GM18519 (cell line): Measurements from ENCODE around the gene IL7R.

Source experiments
- ATAC-seq: cut with Tn5 transposase; IDR thresholded peaks from one replicate; pipeline ENCODE4 v1.9.1; 2021; ENCODE audit warnings: mild to moderate bottlenecking, moderate library complexity; ENCODE audit not compliant: unreplicated experiment, low FRiP score

IL7R gene

GRCh38 chr5:35856765-35857351, at the start of gene IL7R:
TSS of gene IL7R (plus strand) at chr5:35856891. CDS start at chr5:35856978, 87 bp downstream.
- ATAC-seq, result no peak

DNA sequence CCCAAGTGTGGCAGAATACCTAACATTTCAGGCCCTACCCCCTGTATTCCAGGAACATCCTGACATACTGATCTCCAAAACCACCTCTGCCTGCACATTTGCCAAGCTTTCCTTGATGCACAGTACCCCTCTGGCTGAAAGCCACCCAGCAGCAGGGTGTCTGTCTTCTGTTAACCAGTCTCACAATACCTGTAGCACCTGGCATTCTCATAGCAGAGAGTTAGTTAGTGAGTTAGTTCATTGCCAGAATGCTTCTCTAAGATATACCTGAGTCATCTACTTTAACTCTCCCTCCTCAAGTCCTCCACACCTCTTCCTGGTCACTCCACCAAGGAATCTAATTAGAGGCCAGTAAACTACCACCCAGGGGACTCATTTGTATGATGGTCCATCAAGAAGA, 46.1 kb upstream of the IL7R start:
- no peak for ATAC-seq

- no peak for ATAC-seq
Measured at GRCh38 chr5:35811108-35811741, 45.5 kb upstream of the IL7R start.

- no peak for ATAC-seq
Measured at GRCh38 chr5:35813521-35813920, 43.2 kb upstream of the IL7R start.

DNA sequence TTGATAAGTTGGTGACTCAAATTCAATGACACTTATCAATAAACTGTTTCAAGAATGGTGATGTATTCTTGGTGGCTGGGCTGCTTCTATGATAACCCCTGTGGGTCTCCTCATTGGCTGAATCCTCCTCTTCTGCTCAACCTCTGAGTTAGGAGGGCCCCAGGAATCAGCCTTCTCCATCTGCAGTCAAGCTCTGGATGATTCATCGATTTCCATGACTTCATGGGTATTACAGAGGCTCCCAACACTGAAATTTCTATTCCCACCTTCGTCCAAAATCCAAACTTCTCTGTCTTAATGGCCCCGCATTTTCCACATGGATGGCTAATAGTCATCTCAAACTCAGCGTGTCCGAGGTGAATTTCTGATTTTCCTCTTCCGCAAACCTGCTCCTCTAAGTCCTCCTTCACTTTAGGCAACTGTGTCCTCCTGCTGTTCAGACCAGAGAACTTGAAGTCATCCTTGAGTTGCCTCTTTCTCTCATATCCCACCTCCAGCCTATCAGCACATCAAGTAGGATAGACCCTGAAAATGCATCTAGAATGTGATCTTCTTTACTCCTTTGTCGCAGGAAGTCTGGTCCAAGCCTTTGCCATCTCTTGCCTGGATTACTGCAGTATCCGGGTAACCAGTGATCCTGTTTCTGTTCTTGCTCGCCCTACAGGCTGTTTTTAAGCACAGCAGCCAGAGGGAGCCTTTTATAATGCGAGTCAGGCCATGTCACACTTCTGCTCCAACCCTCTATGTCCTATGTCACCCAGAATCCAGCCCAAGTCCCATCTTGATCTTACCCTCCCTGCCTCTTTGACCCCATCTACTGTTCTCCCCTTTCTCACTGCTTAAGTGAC, 41.4 kb upstream of the IL7R start:
- no peak for ATAC-seq

DNA sequence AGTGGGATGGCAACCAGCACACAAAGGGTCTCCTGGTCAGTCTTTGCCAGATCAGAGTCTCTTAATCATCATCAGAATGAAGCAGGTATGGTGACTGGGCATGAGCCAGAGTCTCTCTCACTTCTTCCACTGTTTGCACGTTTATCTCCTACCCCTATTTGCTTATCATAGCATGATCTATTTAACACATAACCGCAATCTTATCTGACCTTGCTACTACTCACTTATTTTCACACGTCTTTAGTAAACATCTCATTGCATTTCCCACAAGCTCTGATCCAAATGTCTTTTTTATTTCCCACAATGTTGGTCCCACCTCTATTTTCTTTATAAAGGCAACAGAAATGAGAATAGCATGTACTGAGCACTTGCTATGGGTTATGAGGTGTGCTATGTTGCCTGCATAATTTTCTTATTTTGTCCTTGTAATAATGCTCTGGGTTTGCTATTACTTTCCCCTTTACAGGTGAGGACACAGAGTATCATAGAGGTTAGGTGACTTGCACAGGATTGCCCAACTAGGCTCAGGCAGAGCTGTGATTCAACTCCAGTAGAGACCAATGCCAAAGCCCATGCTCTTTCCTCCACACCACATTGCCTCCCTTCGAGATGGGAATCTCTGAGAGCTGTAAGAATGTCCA, 39.7 kb upstream of the IL7R start:
- no peak for ATAC-seq

- no peak for ATAC-seq
Measured at GRCh38 chr5:35819026-35819425, 37.7 kb upstream of the IL7R start.

- no peak for ATAC-seq
Measured at GRCh38 chr5:35819668-35820067, 37.0 kb upstream of the IL7R start.

- ATAC-seq, result no peak
Measured at GRCh38 chr5:35820735-35821134, 36.0 kb upstream of the IL7R start.

DNA sequence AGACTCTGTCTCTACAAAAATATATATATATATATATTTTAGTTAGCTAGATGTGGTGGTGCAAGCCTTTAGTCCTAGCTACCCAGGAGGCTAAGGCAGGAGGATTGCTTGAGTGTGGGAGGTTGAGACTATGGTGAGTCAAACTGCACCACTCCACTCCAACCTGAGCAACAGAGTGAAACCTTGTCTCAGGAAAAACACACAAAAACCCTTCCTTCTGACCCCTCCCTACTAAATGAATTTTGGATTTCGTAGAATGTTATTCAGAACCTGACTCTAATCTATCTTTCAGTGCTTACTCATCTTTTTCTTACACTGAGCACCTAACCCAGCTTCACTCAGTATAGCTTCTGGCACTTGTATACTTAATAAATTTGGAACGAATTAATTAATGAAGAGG, 35.2 kb upstream of the IL7R start:
- no peak for ATAC-seq

DNA sequence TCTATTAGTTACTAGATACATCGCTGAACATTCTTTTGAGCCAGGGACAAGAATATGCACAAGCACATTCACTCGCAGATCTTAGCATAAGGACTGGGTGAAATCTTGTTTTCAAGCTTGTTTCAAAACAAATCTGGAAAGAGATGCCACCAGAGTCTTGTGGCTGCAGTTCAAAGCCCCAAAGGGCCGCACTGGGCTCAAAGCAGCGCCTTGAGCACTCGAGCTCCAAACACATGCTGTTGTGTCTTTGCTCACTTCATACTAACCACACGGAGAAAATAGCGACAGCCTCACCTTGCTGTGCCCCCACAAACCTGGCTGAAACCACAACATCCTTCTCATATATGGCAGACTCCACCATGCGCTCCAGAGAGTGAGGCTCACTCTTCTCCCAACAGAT, 34.2 kb upstream of the IL7R start:
- ATAC-seq, result no peak

GRCh38 chr5:35823347-35824098, 33.2 kb upstream of the IL7R start:
- no peak for ATAC-seq

DNA sequence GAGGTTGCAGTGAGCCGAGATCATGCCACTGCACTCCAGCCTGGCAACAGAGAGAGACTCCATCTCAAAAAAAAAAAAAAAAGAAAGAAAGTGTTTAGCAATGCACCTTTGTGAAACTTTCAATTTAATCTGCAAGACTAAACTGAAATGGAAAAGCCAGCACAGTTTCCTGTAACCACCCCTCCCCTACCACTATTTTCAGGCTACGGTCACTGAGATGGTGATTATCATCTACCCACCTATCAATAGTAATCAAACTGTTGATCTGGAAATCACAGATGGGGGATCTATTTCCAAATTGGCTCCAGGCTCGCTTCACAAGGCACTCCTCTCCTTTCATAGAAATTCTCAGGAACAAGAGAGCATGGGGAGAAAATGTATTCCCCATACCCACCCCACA, 30.6 kb upstream of the IL7R start:
- ATAC-seq, result no peak

- ATAC-seq, result no peak
Measured at GRCh38 chr5:35826554-35826953, 30.1 kb upstream of the IL7R start.

DNA sequence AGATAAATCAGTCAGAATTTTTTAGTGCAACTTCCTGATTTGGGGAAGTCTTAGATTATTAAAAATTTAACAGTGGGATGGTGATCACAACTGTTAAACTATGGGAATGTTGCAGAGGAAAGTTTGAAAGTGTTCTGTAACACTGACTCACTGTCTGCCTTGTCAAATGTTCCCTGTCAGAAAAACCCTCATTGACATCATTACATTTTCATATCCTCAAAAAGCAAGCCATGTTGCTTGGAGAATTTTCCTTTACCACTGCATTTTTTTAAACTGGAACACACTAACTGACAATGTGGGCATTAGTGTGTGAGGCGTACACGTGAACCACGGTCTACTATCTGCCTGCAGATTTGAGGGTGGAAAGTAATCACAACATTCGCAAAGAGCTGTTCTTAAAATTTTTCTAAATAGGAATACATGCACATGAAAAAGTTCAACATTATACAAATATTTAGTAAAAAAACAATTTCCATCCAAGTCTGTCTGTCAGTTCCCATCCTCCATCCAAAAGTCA, 28.6 kb upstream of the IL7R start:
- no peak for ATAC-seq

DNA sequence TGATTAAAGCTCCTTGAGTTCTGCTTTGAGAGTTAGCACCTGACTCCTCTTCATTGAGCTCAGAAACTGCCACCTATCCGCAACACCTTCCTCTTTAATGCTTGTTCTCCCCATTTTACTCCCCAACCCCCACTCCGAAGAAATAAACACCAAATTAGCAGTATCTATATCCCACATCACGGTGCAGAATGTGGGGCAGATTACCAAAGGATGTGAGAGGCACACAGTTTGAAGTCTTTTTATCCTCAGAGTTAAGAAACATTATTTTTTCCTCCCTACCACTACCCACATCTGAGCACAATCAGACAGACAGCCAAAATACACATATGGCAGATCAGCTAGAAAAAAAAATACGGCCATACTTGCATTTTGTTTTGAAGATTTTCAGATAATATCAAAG, 26.1 kb upstream of the IL7R start:
- ATAC-seq, result no peak

- no peak for ATAC-seq
Measured at GRCh38 chr5:35832762-35833161, 23.9 kb upstream of the IL7R start.

GRCh38 chr5:35833224-35833623, 23.5 kb upstream of the IL7R start:
- ATAC-seq, result no peak

DNA sequence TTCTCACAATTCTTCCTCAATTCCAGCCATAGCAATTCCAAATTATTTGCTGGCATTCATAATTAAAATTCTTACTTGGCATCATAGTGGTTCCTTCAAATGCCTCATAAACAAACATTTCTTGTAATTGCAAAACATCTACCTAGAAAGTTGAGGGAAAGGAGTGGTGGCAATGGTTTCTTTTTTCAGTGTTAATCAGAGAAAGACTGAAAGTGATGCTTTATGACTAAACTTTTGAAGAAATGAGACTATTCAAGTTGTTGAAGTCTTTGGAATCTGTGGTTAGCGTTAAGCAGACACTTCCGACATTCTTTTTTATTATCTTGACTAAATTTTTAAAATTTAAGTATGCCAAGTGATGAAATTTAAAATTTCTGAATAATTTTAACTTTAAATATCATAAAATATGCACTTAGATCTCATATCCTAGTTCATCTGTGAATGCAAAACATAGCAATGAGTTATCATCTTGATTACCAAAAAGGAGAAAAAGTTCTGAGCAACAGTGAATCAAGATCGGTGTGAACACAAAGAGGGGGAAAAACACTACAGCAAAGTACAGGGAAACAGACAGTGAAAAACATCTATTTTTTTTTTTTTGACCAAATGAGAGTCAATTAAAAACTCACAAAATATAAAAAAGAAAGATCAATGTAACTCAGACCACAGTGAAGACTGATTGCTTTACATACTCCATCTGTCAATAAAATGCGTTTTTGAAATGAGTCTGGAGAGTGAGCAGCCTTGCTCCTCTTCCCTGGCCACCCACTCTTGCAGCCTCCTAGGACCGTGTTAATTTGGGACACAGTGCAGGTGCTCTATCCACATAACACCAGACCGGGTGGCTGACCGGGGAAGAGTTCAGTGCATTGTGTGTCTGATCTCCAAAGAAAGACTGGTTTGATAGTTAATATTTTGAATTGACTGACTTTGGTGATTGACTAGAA, 20.6 kb upstream of the IL7R start:
- no peak for ATAC-seq
